Duodenal mucosa (tissue), 2 donors: ENCODE results near the gene GMPPB.
"Not testable (repeated sequence)": the region's sequence is repeated elsewhere in the genome, so short reads cannot be mapped to it uniquely, and the experiment has no call there.

ENCODE experiments used
- H3K27ac ChIP-seq: one replicate; pipeline ENCODE4 v1.7.0; 2013; ENCODE audit warnings: low read depth, low read length
- H3K27me3 ChIP-seq, 2 donors: one replicate each; pipeline ENCODE4 v1.7.0; 2013; ENCODE audit warnings: low read length in 2 of 2, control low read depth in 1 of 2; ENCODE audit not compliant: insufficient read depth in 2 of 2, control insufficient read depth in 1 of 2
- H3K36me3 ChIP-seq, 2 donors: one replicate each; pipeline ENCODE4 v1.7.0; 2013; ENCODE audit warnings: low read length in 2 of 2, control low read depth in 1 of 2; ENCODE audit not compliant: insufficient read depth in 2 of 2, control insufficient read depth in 1 of 2
- H3K4me1 ChIP-seq, 2 donors: one replicate each; pipeline ENCODE4 v1.7.0; 2013; ENCODE audit warnings: low read length in 2 of 2, control low read depth in 1 of 2; ENCODE audit not compliant: insufficient read depth in 2 of 2, control insufficient read depth in 1 of 2
- H3K4me3 ChIP-seq, 2 donors: one replicate each; pipeline ENCODE4 v1.7.0; 2013; ENCODE audit warnings: low read length in 2 of 2, low read depth in 1 of 2
- H3K9ac ChIP-seq, 2 donors: one replicate each; pipeline ENCODE4 v1.7.0; 2013; ENCODE audit warnings: low read length in 2 of 2, low read depth in 1 of 2
- H3K9me3 ChIP-seq, 2 donors: one replicate each; pipeline ENCODE4 v1.7.0; 2013; ENCODE audit warnings: low read length in 2 of 2, control low read depth in 1 of 2; ENCODE audit not compliant: control insufficient read depth in 1 of 2

GMPPB gene

GRCh38 chr3:49694409-49695070 is 29.2 kb downstream of the GMPPB start:
- not testable (repeated sequence) for H3K27ac ChIP-seq, H3K9me3 ChIP-seq
- peaks cover 0 to 19% of the 10 kb centered on the region in 2 donors for H3K4me1 ChIP-seq

GRCh38 chr3:49691481-49691880 is 32.3 kb downstream of the GMPPB start:
- H3K4me3 ChIP-seq: not testable (repeated sequence)

More at GRCh38 chr3:49694409-49695070, 29.2 kb downstream of the GMPPB start:
- H3K27me3 ChIP-seq, H3K4me3 ChIP-seq, H3K9ac ChIP-seq: not testable (repeated sequence)
- H3K36me3 ChIP-seq: peaks cover 3 to 23% of the 10 kb centered on the region in 2 donors

GRCh38 chr3:49690856-49691255 is 32.9 kb downstream of the GMPPB start:
- peak overlapping the region; percentile 13 to 21 for H3K4me3 ChIP-seq
- H3K4me1 ChIP-seq: peaks cover 0 to 35% of the 10 kb centered on the region in 2 donors
- not testable (repeated sequence) for H3K9me3 ChIP-seq, H3K36me3 ChIP-seq, H3K27ac ChIP-seq, H3K27me3 ChIP-seq
- peak overlapping the region in 1 of 2 donors; percentile 38 for H3K9ac ChIP-seq

More at GRCh38 chr3:49691481-49691880, 32.3 kb downstream of the GMPPB start:
- not testable (repeated sequence) for H3K27me3 ChIP-seq, H3K9me3 ChIP-seq, H3K27ac ChIP-seq, H3K36me3 ChIP-seq
- peaks cover 0 to 35% of the 10 kb centered on the region in 2 donors for H3K4me1 ChIP-seq
- peak overlapping the region in 1 of 2 donors; percentile 38 for H3K9ac ChIP-seq

- H3K4me1 ChIP-seq: peaks cover 0 to 35% of the 10 kb centered on the region in 2 donors
- H3K4me3 ChIP-seq: peak overlapping the region; percentile 75 to 96
- not testable (repeated sequence) for H3K36me3 ChIP-seq, H3K27me3 ChIP-seq, H3K27ac ChIP-seq, H3K9me3 ChIP-seq
- peak overlapping the region; percentile 63 to 87 for H3K9ac ChIP-seq
Measured at GRCh38 chr3:49689908-49690624, 33.7 kb downstream of the GMPPB start.

GRCh38 chr3:49689046-49689907 is 34.5 kb downstream of the GMPPB start, which contains the start of the genes MST1 and RNF123:
Gene MST1, minus strand, starts transcription at chr3:49689474. Its CDS starts 783 bp downstream, at chr3:49688691.
Gene RNF123, plus strand, starts transcription at chr3:49689557. Its CDS starts 1,609 bp downstream, at chr3:49691166.
- Histone ChIP-seq H3K9me3 (no peaks in the 10 kb centered on the region), H3K27ac (peak within 1 kb of the TSS; percentile 60), H3K4me3 (peak within 1 kb of the TSS; percentile 75 to 96), H3K27me3 (no peaks in the 10 kb centered on the region), H3K36me3 (peaks cover 0 to 5% of the 10 kb centered on the region in 2 donors), H3K9ac (peak within 1 kb of the TSS; percentile 63 to 87), H3K4me1 (peaks cover 0 to 35% of the 10 kb centered on the region in 2 donors)

- Histone ChIP-seq H3K4me1 (peaks cover 0 to 35% of the 10 kb centered on the region in 2 donors), H3K4me3 (peak overlapping the region; percentile 75 to 96), H3K36me3 (peaks cover 5 to 11% of the 10 kb centered on the region in 2 donors), H3K9ac (peak overlapping the region; percentile 63 to 87)
- not testable (repeated sequence) for H3K27ac ChIP-seq, H3K27me3 ChIP-seq, H3K9me3 ChIP-seq
Measured at GRCh38 chr3:49688338-49689045, 35.3 kb downstream of the GMPPB start.

GRCh38 chr3:49687424-49687795 is 36.3 kb downstream of the GMPPB start:
- Histone ChIP-seq H3K9ac (peak overlapping the region in 1 of 2 donors; percentile 10), H3K36me3 (peaks cover 15 to 22% of the 10 kb centered on the region in 2 donors), H3K4me1 (peaks cover 0 to 35% of the 10 kb centered on the region in 2 donors), H3K4me3 (peak overlapping the region in 1 of 2 donors; percentile 59)
- H3K27me3 ChIP-seq, H3K9me3 ChIP-seq, H3K27ac ChIP-seq: not testable (repeated sequence)

- peak overlapping the region; percentile 40 to 59 for H3K4me3 ChIP-seq
- not testable (repeated sequence) for H3K9me3 ChIP-seq, H3K27ac ChIP-seq, H3K27me3 ChIP-seq
- peaks cover 20 to 27% of the 10 kb centered on the region in 2 donors for H3K36me3 ChIP-seq
- peaks cover 0 to 35% of the 10 kb centered on the region in 2 donors for H3K4me1 ChIP-seq
- peak overlapping the region; percentile 10 to 47 for H3K9ac ChIP-seq
Measured at GRCh38 chr3:49686769-49687423, 36.9 kb downstream of the GMPPB start.

- peaks cover 26 to 32% of the 10 kb centered on the region in 2 donors for H3K36me3 ChIP-seq
- H3K9me3 ChIP-seq, H3K27me3 ChIP-seq, H3K9ac ChIP-seq, H3K27ac ChIP-seq: not testable (repeated sequence)
- peak overlapping the region; percentile 25 to 59 for H3K4me3 ChIP-seq
- H3K4me1 ChIP-seq: peaks cover 0 to 32% of the 10 kb centered on the region in 2 donors
Measured at GRCh38 chr3:49686346-49686745, 37.4 kb downstream of the GMPPB start.
